Retinal pigment epithelial cell (primary cell): ENCODE data around the gene GLCE.

Experiments
- DNase-seq: peaks from one replicate; pipeline ENCODE4 v3.0.0-alpha.2; 2010; ENCODE audit warnings: low read depth
- H3K4me3 ChIP-seq: 2 replicates; pipeline ENCODE4 v1.5.1; 2011; ENCODE audit warnings: mild to moderate bottlenecking, low read length, control low read depth, moderate library complexity
- TF ChIP-seq, protein P1 (sequence below): conservative IDR thresholded peaks from 2 replicates; pipeline ENCODE4 v1.5.1; 2011; ENCODE audit warnings: low read depth, low read length, control low read depth, inconsistent platforms

The GLCE gene

DNA sequence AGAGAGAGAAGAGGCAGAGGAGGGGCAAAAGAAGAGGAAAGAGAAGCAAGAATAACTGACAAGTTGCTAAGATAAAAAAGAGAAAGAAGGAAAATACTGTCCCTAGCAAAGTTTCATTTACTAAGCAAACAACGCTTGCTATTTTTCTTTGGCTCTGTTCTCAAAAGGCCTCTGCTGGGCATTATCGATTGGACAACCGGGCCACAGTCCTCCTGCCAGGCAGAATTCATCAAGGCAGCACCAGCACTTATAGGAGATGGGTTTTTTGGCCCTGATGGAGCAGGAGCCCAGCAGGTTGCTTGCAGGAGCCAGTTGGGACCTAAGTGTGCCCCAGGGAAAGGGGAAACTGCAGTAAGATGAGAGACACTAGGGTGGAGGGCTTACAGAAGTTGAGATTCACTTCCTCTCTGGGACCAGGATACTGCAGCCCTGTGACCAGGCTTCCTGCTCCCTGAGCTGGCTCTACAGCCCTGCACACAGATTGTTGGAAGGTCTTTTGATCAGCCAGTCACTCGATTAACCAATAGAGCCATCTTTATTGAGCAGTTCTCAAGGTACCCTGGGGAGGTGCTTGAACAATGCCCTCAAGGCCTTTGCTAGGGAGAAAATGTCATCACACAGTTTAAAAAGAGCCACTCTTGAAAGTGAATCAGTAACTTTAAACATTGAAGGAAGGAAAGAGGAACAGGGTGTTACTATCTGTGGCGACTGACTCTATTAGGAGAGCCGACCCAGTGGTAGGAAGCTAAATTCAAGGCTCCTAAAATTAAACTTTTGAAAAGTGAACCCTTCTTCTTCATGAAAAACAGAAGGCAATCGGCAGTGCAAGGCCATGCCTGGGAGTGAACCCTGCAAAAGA is 28.8 kb upstream of the GLCE start:
- TF ChIP-seq, protein P1, sequence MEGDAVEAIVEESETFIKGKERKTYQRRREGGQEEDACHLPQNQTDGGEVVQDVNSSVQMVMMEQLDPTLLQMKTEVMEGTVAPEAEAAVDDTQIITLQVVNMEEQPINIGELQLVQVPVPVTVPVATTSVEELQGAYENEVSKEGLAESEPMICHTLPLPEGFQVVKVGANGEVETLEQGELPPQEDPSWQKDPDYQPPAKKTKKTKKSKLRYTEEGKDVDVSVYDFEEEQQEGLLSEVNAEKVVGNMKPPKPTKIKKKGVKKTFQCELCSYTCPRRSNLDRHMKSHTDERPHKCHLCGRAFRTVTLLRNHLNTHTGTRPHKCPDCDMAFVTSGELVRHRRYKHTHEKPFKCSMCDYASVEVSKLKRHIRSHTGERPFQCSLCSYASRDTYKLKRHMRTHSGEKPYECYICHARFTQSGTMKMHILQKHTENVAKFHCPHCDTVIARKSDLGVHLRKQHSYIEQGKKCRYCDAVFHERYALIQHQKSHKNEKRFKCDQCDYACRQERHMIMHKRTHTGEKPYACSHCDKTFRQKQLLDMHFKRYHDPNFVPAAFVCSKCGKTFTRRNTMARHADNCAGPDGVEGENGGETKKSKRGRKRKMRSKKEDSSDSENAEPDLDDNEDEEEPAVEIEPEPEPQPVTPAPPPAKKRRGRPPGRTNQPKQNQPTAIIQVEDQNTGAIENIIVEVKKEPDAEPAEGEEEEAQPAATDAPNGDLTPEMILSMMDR: no peak
- DNase-seq: no peak
- H3K4me3 ChIP-seq: no peak overlapping the region

DNA sequence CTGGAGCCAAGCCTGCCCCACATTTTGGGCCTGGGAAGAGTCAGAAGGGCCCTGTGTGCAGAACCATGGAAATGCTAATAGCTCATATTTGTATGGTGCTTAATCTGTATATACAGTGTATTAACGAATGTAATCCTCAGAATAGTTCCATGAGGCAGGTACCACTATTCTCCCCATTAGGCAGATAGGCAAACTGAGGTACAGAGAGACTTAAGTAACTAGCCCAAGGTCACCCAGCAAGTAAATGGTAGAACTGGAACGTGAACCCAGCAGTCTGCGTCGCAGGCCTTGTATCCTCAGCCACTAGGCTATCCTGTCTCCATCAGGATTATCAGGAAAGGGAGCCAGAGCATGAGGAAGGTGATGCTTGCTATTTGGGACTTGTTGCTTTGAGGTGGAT is 28.0 kb upstream of the GLCE start:
- DNase-seq: no peak
- TF ChIP-seq, protein P1: no peak
- H3K4me3 ChIP-seq: no peak overlapping the region

DNA sequence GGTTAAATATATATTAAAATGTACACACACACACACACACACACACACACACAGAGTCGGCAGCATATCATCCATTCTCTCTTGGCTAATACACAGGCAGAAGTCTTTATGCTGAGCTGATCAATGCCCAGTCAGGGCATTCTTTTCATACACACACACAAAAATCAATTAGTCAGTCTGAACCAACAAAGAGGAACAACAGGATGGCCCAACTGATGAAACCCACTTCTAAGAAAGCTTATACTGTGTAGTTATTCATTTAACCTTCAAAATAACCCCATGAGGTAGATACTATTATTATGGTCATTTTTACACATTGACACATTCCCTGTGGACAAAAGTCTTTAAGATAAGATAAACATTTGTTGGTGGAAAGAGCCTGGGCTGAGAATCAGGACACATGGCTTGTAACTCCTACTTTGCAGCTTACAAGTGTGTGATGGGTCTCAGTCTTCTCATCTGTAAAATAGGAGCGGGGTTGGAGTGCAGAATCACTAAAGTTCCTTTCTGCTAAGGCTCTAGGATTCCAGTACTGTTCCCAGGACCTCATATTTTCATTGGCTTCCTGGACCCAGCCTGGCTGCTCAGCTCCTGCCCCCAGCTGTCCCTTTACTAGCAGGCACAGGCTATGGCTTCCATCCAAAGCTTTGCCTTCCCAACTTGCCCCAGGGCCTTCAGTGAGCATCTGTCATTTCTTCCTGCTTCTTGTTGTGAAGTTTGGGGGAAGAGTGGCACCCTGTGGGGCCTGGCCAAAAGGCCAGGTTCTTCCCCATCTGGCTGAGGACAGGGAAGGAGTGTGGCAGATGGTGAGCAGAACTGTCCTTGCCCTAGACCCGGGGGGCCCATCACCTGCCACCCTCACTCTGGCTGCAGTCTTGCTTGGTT is 27.2 kb upstream of the GLCE start:
- TF ChIP-seq, protein P1: no peak
- H3K4me3 ChIP-seq: no peak overlapping the region
- DNase-seq: no peak

DNA sequence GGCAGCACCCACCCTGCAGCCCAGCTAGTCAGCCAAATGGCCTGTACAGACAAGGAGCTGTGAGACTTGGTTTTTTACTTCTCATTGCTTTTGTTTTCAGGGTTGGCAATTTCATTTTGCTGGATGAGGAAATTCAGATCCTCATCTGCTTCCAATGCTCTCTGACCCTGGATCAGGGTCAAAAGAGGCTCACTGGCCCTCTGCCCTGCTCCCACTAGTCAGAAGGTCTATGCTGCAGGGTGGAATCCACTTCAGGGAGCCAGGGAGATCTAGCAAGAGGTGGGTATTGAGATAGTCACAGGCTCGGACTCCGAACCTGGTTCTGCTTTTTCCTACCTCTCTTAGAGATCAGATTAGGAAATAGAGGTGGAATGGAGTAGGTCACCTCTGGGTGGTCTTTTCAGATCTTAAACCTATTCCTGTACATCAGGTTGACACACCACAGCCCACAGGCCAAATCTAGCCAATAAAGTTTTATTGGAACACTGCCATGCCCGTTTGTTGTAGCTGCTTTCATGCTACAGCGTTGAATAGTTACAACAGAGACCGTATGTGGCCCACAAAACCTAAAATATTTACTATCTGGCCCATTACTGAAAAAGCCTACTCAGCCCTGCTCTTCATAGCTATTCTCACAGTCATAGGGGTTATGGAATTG is 26.4 kb upstream of the GLCE start:
- TF ChIP-seq, protein P1: no peak
- DNase-seq: no peak
- no peak overlapping the region for H3K4me3 ChIP-seq

DNA sequence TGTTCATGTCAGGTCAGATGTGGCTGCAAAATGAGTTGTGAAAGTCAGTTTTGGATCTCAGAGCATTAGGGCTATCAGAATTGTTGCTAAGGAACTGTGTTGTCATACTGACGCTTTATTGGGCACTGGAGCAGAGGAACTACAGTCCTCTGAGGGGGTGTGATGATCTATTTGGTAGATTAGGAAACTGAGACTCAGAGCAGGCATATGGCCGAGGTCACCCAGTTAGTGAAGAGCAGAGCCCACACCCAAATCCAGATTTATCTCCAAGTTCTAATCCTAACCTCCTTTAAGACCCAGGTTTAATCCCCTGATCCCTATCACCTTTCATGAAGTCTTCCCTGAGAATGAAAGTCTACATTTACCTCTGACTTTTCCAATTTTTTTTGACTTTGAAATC is 25.6 kb upstream of the GLCE start:
- H3K4me3 ChIP-seq: no peak overlapping the region
- TF ChIP-seq, protein P1: no peak
- DNase-seq: no peak

DNA sequence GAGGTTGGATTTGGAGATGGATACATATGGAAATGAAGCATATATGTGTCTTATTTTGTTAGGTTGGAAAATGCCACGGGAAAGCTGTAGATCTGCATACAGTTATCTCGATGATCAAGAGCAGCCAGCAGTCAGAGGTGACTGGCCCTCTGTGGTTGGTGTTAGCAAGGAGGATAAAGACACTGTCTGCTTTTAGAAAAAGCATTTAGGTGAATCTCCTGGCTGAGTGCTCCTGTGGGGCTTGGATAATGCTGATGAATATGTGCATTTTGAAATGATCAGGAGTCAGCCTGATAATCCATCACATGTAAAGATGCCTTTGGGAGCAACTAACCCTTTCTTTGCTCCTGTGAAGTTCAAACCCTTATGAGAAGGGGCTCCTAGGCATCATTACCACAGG is 24.9 kb upstream of the GLCE start:
- TF ChIP-seq, protein P1: no peak
- no peak overlapping the region for H3K4me3 ChIP-seq
- no peak for DNase-seq
